Endothelial cell of umbilical vein (primary cell): ENCODE data around the gene NEK8.

Experiments used
- EZH2 ChIP-seq: IDR thresholded peaks from 2 replicates; pipeline ENCODE4 v1.6.1; 2012; ENCODE audit warnings: borderline replicate concordance, low read depth, mild to moderate bottlenecking, moderate library complexity, low read length, inconsistent platforms; ENCODE audit not compliant: severe bottlenecking
- FOS ChIP-seq: IDR thresholded peaks from 2 replicates; pipeline ENCODE4 v1.6.1; 2011; ENCODE audit warnings: mild to moderate bottlenecking, low read length, moderate library complexity, borderline replicate concordance; ENCODE audit not compliant: insufficient read depth
- GATA2 ChIP-seq: IDR thresholded peaks from 2 replicates; pipeline ENCODE4 v1.7.0; 2011; ENCODE audit warnings: low read depth, mild to moderate bottlenecking, moderate library complexity, mixed read lengths, low read length; ENCODE audit not compliant: insufficient read length, insufficient read depth
- JUN ChIP-seq: IDR thresholded peaks from 2 replicates; pipeline ENCODE4 v1.6.1; 2011; ENCODE audit warnings: borderline replicate concordance, low read depth; ENCODE audit not compliant: insufficient read length, insufficient read depth
- MYC ChIP-seq: IDR thresholded peaks from one replicate; pipeline ENCODE4 v1.6.1; 2011; ENCODE audit warnings: mild to moderate bottlenecking, low read depth, low read length
- POLR2A ChIP-seq: IDR thresholded peaks from 2 replicates; pipeline ENCODE4 v1.6.1; 2012; ENCODE audit warnings: low read depth, mild to moderate bottlenecking, control low read depth, low read length
- POLR2AphosphoS5 ChIP-seq: IDR thresholded peaks from 2 replicates; pipeline ENCODE4 v1.6.1; 2012; ENCODE audit warnings: low read depth, mild to moderate bottlenecking, control low read depth, low read length, moderate library complexity; ENCODE audit not compliant: insufficient read depth
- TF ChIP-seq, protein P1 (sequence below), 2 donors: IDR thresholded peaks; 1 replicate in 1 of 2; 2 replicates in 1 of 2; pipeline ENCODE4 v1.5.1; 2011; ENCODE audit warnings: low read length in 2 of 2, mild to moderate bottlenecking in 2 of 2, moderate library complexity in 2 of 2, control low read depth in 1 of 2, inconsistent platforms in 1 of 2, low read depth in 1 of 2; ENCODE audit not compliant: insufficient read depth in 1 of 2; ENCODE audit errors: extremely low read depth in 1 of 2
- TF ChIP-seq, protein P2 (sequence below): IDR thresholded peaks from 2 replicates; pipeline ENCODE4 v1.6.1; 2011; ENCODE audit not compliant: insufficient read depth, insufficient read length

DNA sequence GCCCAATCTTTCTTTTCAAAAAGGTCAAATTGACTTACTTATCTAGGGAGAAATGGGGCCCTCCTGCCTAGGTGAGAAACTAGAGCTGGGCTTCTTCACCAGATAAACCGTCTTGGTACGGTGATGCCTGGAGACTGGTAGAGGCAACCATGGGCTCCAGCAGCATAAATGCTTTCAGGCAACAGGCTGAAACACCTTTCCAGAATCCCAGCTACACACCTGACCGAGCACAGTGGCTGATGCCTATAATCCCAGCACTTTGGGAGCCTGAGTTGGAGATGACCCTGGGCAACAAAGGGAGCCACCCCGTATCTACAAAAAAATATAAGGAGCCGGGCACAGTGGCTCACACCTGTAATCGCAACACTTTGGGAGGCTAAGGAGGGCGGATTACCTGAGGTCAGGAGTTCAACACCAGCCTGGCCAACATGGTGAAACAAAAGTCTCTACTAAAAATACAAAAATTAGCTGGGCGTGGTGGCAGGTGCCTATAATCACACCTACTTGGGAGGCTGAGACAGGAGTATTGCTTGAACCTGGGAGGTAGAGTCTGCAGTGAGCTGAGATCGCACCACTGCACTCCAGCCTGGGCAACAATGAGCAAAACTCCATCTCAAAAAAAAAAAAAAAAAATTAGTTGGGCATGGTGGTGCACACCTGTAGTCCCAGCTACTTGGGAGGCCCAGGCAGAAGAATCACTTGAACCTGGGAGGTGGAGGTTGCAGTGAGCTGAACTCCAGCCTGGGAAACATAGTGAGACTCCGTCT is 23.2 kb downstream of the NEK8 start:
- TF ChIP-seq, protein P1, sequence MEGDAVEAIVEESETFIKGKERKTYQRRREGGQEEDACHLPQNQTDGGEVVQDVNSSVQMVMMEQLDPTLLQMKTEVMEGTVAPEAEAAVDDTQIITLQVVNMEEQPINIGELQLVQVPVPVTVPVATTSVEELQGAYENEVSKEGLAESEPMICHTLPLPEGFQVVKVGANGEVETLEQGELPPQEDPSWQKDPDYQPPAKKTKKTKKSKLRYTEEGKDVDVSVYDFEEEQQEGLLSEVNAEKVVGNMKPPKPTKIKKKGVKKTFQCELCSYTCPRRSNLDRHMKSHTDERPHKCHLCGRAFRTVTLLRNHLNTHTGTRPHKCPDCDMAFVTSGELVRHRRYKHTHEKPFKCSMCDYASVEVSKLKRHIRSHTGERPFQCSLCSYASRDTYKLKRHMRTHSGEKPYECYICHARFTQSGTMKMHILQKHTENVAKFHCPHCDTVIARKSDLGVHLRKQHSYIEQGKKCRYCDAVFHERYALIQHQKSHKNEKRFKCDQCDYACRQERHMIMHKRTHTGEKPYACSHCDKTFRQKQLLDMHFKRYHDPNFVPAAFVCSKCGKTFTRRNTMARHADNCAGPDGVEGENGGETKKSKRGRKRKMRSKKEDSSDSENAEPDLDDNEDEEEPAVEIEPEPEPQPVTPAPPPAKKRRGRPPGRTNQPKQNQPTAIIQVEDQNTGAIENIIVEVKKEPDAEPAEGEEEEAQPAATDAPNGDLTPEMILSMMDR (IDR thresholded peaks at IDR 0.05; ENCODE audit: extremely low read depth in 1 of 2, insufficient read depth in 1 of 2, low read depth in 1 of 2, low read length in 2 of 2) = no peak
- TF ChIP-seq POLR2A (no peak), POLR2AphosphoS5 (no peak), JUN (no peak), EZH2 (no peak), GATA2 (no peak), FOS (no peak), MYC (no peak)
- TF ChIP-seq, protein P2, sequence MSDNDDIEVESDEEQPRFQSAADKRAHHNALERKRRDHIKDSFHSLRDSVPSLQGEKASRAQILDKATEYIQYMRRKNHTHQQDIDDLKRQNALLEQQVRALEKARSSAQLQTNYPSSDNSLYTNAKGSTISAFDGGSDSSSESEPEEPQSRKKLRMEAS = no peak
